ENCODE measurements around the gene BAHCC1. TPM values are rescaled to one million over a fixed set of nuclear protein-coding genes. Genes with fewer than 3 reads are reported as not detected.

The BAHCC1 gene
- total and polyA plus RNA-seq, 2 donors (not counting 3 experiments of a cell fraction or from before 2014, with no cell fraction given), result 4.7 to 11.6 TPM

- BruUV-seq (replicated peaks), result no TSS peak
- intact Hi-C loops (cut with micrococcal nuclease), result no loop called here
- DNase-seq (ENCODE audit: low read depth, low spot score) (no peak), FAIRE-seq (no peak)
- dilution Hi-C loops (cut with MboI; ENCODE audit: extremely low pct_ligation_motif_present, low sequenced_read_pairs), result no loop called here
- Histone ChIP-seq H3K9ac (replicated peaks; ENCODE audit: extremely low read depth, insufficient read depth, low read length) (no peak overlapping the region), H3K4me1 (ENCODE audit: control insufficient read depth, extremely low read depth, insufficient read depth, low read length) (peaks cover 11% of the 10 kb centered on the region), H2AFZ (ENCODE audit: low read depth, low read length) (no peak overlapping the region), H4K20me1 (replicated peaks; ENCODE audit: control insufficient read depth, extremely low read depth, insufficient read depth, low read length) (no peaks in the 10 kb centered on the region), H3K4me3 (replicated peaks in 1 of 3; ENCODE audit: insufficient read depth in 1 of 3, low read depth in 1 of 3, low read length in 3 of 3) (no peak overlapping the region), H3K4me2 (ENCODE audit: insufficient read depth, low read length) (no peak overlapping the region), H3K27me3 (ENCODE audit: control insufficient read depth in 2 of 2, insufficient read depth in 2 of 2, low read length in 2 of 2) (no peaks in the 10 kb centered on the region), H3K36me3 (ENCODE audit: control insufficient read depth in 2 of 2, extremely low read depth in 1 of 2, insufficient read depth in 2 of 2, low read length in 2 of 2) (no peaks in the 10 kb centered on the region), H3K9me3 (replicated peaks; ENCODE audit: control insufficient read depth, insufficient read depth, low read length) (no peaks in the 10 kb centered on the region), H3K27ac (ENCODE audit: insufficient read depth, low read depth, low read length) (no peak overlapping the region), H3K9me1 (replicated peaks; ENCODE audit: control insufficient read depth, extremely low read depth, insufficient read depth, low read length) (no peaks in the 10 kb centered on the region), H3K79me2 (ENCODE audit: control insufficient read depth, insufficient read depth, low read length) (no peaks in the 10 kb centered on the region)
- ChIA-PET POLR2A (no interaction called here), CTCF (interaction anchor here (0.7 to 2.1 kb wide), 5 partner anchors 13 to 66 kb away, joined by 3 to 7 read pairs (median 5); partner anchors contain the start of gene BAHCC1)
- TF ChIP-seq GATA2 (IDR thresholded peaks at IDR 0.05; ENCODE audit: insufficient read depth, insufficient read length, low read depth, low read length), result no peak
- no peak for TF ChIP-seq EZH2 (IDR thresholded peaks at IDR 0.05; ENCODE audit: borderline replicate concordance, low read depth, low read length, severe bottlenecking)
- TF ChIP-seq JUN (IDR thresholded peaks at IDR 0.05; ENCODE audit: borderline replicate concordance, insufficient read depth, insufficient read length, low read depth), result no peak
- no peak for TF ChIP-seq FOS (IDR thresholded peaks at IDR 0.05; ENCODE audit: borderline replicate concordance, insufficient read depth, low read length)
- no peak for TF ChIP-seq POLR2AphosphoS5 (IDR thresholded peaks at IDR 0.05; ENCODE audit: insufficient read depth, low read depth, low read length)
These were observed 65.7 kb downstream of the BAHCC1 start for GRCh38 chr17:81460856-81461460.

Measured in endothelial cell of umbilical vein (primary cell).